SJCRH30 (cell line): ENCODE measurements around the gene PITX2. TPM values are rescaled to one million over a fixed set of nuclear protein-coding genes. Genes with fewer than 3 reads are reported as not detected.

Experiments used
- DNase-seq, 2 experiments: peaks; one replicate each; pipeline ENCODE4 v3.0.0-alpha.2; 2015 to 2020
- H3K27ac ChIP-seq: fragments of 250-450 bp; sonication (Bioruptor Pico); 2 replicates; pipeline ENCODE4 v1.5.1; 2020; ENCODE audit warnings: mild to moderate bottlenecking, moderate library complexity
- H3K27me3 ChIP-seq: fragments of 250-450 bp; sonication (Bioruptor Pico); 2 replicates; pipeline ENCODE4 v1.5.1; 2020; ENCODE audit warnings: mild to moderate bottlenecking, moderate library complexity
- H3K36me3 ChIP-seq: fragments of 250-450 bp; sonication (Bioruptor Pico); 2 replicates; pipeline ENCODE4 v1.5.1; 2020; ENCODE audit warnings: mild to moderate bottlenecking, moderate library complexity
- H3K4me1 ChIP-seq: fragments of 250-450 bp; sonication (Bioruptor Pico); 2 replicates; pipeline ENCODE4 v1.5.1; 2020; ENCODE audit warnings: mild to moderate bottlenecking, moderate library complexity
- H3K4me3 ChIP-seq: fragments of 250-450 bp; sonication (Bioruptor Pico); 2 replicates; pipeline ENCODE4 v1.5.1; 2020; ENCODE audit warnings: mild to moderate bottlenecking, moderate library complexity
- H3K9me3 ChIP-seq: fragments of 250-450 bp; sonication (Bioruptor Pico); replicated peaks from 2 replicates; pipeline ENCODE4 v1.5.1; 2020; ENCODE audit warnings: mild to moderate bottlenecking, moderate library complexity
- total RNA-seq: library from RNA; depleted of rRNA; stranded (reverse); fragments of >200 nt; shearing (Covaris generic); gene quantifications from 2 replicates; pipeline ENCODE4 v1.2.3, GENCODE V29; 2014; rRNA removed

The PITX2 gene
- total RNA-seq = 87.2 and 93.3 TPM in 2 replicates

GRCh38 chr4:110622841-110623717, at the start of gene PITX2:
PITX2 (minus strand) TSS chr4:110623077; CDS start chr4:110622460, 617 bp downstream.
- Histone ChIP-seq H3K9me3 (no peaks in the 10 kb centered on the region), H3K4me1 (peaks cover 11% of the 10 kb centered on the region), H3K36me3 (peaks cover 47% of the 10 kb centered on the region), H3K27ac (peak within 1 kb of the TSS; percentile 99), H3K4me3 (peak within 1 kb of the TSS; percentile 95), H3K27me3 (no peaks in the 10 kb centered on the region)
- DNase-seq = peak; percentile 98 to 99

GRCh38 chr4:110671679-110672078, 48.8 kb upstream of the PITX2 start:
- peak; percentile 20 to 66 for DNase-seq

GRCh38 chr4:110669663-110670062, 46.8 kb upstream of the PITX2 start:
- no peaks in the 10 kb centered on the region for H3K36me3 ChIP-seq
- peak; percentile 35 to 58 for DNase-seq
- H3K9me3 ChIP-seq = no peaks in the 10 kb centered on the region
- H3K4me3 ChIP-seq = no peak overlapping the region
- peaks cover 7% of the 10 kb centered on the region; the same call in 1 of the 2 replicates for H3K4me1 ChIP-seq
- H3K27me3 ChIP-seq = no peaks in the 10 kb centered on the region
- H3K27ac ChIP-seq = no peak overlapping the region

More at GRCh38 chr4:110671679-110672078, 48.8 kb upstream of the PITX2 start:
- H3K4me1 ChIP-seq = peaks cover 7% of the 10 kb centered on the region; the same call in 1 of the 2 replicates
- H3K36me3 ChIP-seq = no peaks in the 10 kb centered on the region
- H3K9me3 ChIP-seq = no peaks in the 10 kb centered on the region
- no peak overlapping the region for H3K4me3 ChIP-seq
- H3K27me3 ChIP-seq = no peaks in the 10 kb centered on the region
- no peak overlapping the region for H3K27ac ChIP-seq

- H3K27ac ChIP-seq = no peak overlapping the region
- H3K4me3 ChIP-seq = no peak overlapping the region
- DNase-seq = no peak
- peaks cover 9% of the 10 kb centered on the region; the same call in 1 of the 2 replicates for H3K4me1 ChIP-seq
- H3K9me3 ChIP-seq = no peaks in the 10 kb centered on the region
- H3K27me3 ChIP-seq = no peaks in the 10 kb centered on the region
- H3K36me3 ChIP-seq = no peaks in the 10 kb centered on the region
Observed at GRCh38 chr4:110668463-110669235, 45.8 kb upstream of the PITX2 start.

GRCh38 chr4:110667670-110668069, 44.8 kb upstream of the PITX2 start:
- Histone ChIP-seq H3K27me3 (no peaks in the 10 kb centered on the region), H3K4me3 (no peak overlapping the region), H3K4me1 (peaks cover 9% of the 10 kb centered on the region; the same call in 1 of the 2 replicates), H3K9me3 (no peaks in the 10 kb centered on the region), H3K36me3 (no peaks in the 10 kb centered on the region), H3K27ac (no peak overlapping the region)
- DNase-seq = no peak

- Histone ChIP-seq H3K4me3 (no peak overlapping the region), H3K27me3 (no peaks in the 10 kb centered on the region), H3K36me3 (no peaks in the 10 kb centered on the region), H3K4me1 (peaks cover 9% of the 10 kb centered on the region; the same call in 1 of the 2 replicates), H3K27ac (no peak overlapping the region), H3K9me3 (no peaks in the 10 kb centered on the region)
- no peak for DNase-seq
Observed at GRCh38 chr4:110666030-110666429, 43.2 kb upstream of the PITX2 start.

GRCh38 chr4:110663738-110664444, 41.0 kb upstream of the PITX2 start:
- Histone ChIP-seq H3K9me3 (no peaks in the 10 kb centered on the region), H3K4me1 (peaks cover 3% of the 10 kb centered on the region; the same call in 1 of the 2 replicates), H3K27ac (no peak overlapping the region), H3K4me3 (no peak overlapping the region), H3K36me3 (no peaks in the 10 kb centered on the region), H3K27me3 (no peaks in the 10 kb centered on the region)
- DNase-seq = no peak

GRCh38 chr4:110663206-110663605, 40.3 kb upstream of the PITX2 start:
- no peak for DNase-seq

GRCh38 chr4:110660755-110661154, 37.9 kb upstream of the PITX2 start:
- H3K9me3 ChIP-seq = no peaks in the 10 kb centered on the region
- H3K27me3 ChIP-seq = no peaks in the 10 kb centered on the region
- DNase-seq = no peak

More at GRCh38 chr4:110663206-110663605, 40.3 kb upstream of the PITX2 start:
- Histone ChIP-seq H3K4me3 (no peak overlapping the region), H3K27me3 (no peaks in the 10 kb centered on the region), H3K9me3 (no peaks in the 10 kb centered on the region), H3K27ac (no peak overlapping the region), H3K4me1 (peaks cover 3% of the 10 kb centered on the region; the same call in 1 of the 2 replicates), H3K36me3 (no peaks in the 10 kb centered on the region)

GRCh38 chr4:110654254-110654635, 31.4 kb upstream of the PITX2 start:
- no peak for DNase-seq
- Histone ChIP-seq H3K27me3 (no peaks in the 10 kb centered on the region), H3K27ac (no peak overlapping the region), H3K36me3 (no peaks in the 10 kb centered on the region), H3K4me1 (no peaks in the 10 kb centered on the region), H3K4me3 (no peak overlapping the region), H3K9me3 (no peaks in the 10 kb centered on the region)

More at GRCh38 chr4:110660755-110661154, 37.9 kb upstream of the PITX2 start:
- no peaks in the 10 kb centered on the region for H3K36me3 ChIP-seq
- H3K4me3 ChIP-seq = no peak overlapping the region
- H3K4me1 ChIP-seq = peaks cover 3% of the 10 kb centered on the region; the same call in 1 of the 2 replicates
- no peak overlapping the region for H3K27ac ChIP-seq

GRCh38 chr4:110653321-110654253, 30.7 kb upstream of the PITX2 start:
- H3K27ac ChIP-seq = no peak overlapping the region
- H3K4me1 ChIP-seq = no peaks in the 10 kb centered on the region
- H3K36me3 ChIP-seq = no peaks in the 10 kb centered on the region
- H3K27me3 ChIP-seq = no peaks in the 10 kb centered on the region
- DNase-seq = no peak
- no peak overlapping the region for H3K4me3 ChIP-seq
- H3K9me3 ChIP-seq = no peaks in the 10 kb centered on the region

- Histone ChIP-seq H3K27me3 (no peaks in the 10 kb centered on the region), H3K9me3 (no peaks in the 10 kb centered on the region), H3K4me1 (no peaks in the 10 kb centered on the region), H3K36me3 (no peaks in the 10 kb centered on the region), H3K4me3 (no peak overlapping the region), H3K27ac (no peak overlapping the region)
- no peak for DNase-seq
Observed at GRCh38 chr4:110644008-110644407, 21.1 kb upstream of the PITX2 start.

- H3K36me3 ChIP-seq = no peaks in the 10 kb centered on the region
- H3K4me3 ChIP-seq = no peak overlapping the region
- no peaks in the 10 kb centered on the region for H3K27me3 ChIP-seq
- no peak overlapping the region for H3K27ac ChIP-seq
- H3K9me3 ChIP-seq = no peaks in the 10 kb centered on the region
- H3K4me1 ChIP-seq = no peaks in the 10 kb centered on the region
- no peak for DNase-seq
Observed at GRCh38 chr4:110643096-110643495, 20.2 kb upstream of the PITX2 start.
